GM13976 (cell line): ENCODE measurements around the gene TIAL1.
"Not testable (repeated sequence)": the region's sequence is repeated elsewhere in the genome, so short reads cannot be mapped to it uniquely, and the experiment has no call there.

Source experiments
- DNase-seq: peaks from one replicate; pipeline ENCODE4 v3.0.0; 2012; ENCODE audit warnings: low spot score
- in situ Hi-C: fragments of 300-500 bp; cut with MboI; formaldehyde crosslinking; loops from one replicate; pipeline ENCODE4 v1.12.0; 2022; ENCODE audit warnings: low sequenced_read_pairs, mixed read lengths, inconsistent platforms; ENCODE audit not compliant: unreplicated experiment
- TF ChIP-seq, protein P1 (sequence below): IDR thresholded peaks from 2 replicates; pipeline ENCODE4 v1.5.1; 2012; ENCODE audit warnings: borderline replicate concordance, mild to moderate bottlenecking; ENCODE audit not compliant: insufficient read depth; ENCODE audit errors: extremely low read depth, missing control alignments, control extremely low read depth

Gene TIAL1

DNA sequence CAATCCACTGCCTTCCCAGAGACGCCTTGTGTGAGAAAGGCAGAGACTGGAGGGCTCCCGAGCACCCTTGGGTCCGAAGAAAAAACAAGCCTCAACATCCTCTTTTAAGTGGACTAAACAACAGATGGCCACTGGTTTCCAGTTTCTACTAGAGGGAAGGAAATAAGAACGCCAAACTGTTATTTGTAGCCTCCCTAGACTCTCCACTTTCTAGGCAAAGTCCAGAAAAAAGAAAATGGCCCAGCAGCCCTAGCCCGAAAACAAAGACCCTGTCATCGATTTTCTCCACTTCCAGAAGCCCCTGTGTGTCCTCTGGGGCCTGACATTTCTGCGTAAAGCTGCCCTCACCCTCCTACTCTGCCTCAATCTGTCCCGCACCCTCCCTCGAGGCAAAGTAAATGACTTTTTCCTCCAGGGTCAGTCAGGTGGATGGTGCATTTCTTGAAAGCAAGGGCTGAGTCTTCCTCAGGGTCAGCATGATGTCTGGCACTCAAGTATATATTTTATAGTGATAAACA lies 60.2 kb downstream of the TIAL1 start:
- in situ Hi-C loops: no loop called here
- TF ChIP-seq, protein P1, sequence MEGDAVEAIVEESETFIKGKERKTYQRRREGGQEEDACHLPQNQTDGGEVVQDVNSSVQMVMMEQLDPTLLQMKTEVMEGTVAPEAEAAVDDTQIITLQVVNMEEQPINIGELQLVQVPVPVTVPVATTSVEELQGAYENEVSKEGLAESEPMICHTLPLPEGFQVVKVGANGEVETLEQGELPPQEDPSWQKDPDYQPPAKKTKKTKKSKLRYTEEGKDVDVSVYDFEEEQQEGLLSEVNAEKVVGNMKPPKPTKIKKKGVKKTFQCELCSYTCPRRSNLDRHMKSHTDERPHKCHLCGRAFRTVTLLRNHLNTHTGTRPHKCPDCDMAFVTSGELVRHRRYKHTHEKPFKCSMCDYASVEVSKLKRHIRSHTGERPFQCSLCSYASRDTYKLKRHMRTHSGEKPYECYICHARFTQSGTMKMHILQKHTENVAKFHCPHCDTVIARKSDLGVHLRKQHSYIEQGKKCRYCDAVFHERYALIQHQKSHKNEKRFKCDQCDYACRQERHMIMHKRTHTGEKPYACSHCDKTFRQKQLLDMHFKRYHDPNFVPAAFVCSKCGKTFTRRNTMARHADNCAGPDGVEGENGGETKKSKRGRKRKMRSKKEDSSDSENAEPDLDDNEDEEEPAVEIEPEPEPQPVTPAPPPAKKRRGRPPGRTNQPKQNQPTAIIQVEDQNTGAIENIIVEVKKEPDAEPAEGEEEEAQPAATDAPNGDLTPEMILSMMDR: no peak
- no peak for DNase-seq

DNA sequence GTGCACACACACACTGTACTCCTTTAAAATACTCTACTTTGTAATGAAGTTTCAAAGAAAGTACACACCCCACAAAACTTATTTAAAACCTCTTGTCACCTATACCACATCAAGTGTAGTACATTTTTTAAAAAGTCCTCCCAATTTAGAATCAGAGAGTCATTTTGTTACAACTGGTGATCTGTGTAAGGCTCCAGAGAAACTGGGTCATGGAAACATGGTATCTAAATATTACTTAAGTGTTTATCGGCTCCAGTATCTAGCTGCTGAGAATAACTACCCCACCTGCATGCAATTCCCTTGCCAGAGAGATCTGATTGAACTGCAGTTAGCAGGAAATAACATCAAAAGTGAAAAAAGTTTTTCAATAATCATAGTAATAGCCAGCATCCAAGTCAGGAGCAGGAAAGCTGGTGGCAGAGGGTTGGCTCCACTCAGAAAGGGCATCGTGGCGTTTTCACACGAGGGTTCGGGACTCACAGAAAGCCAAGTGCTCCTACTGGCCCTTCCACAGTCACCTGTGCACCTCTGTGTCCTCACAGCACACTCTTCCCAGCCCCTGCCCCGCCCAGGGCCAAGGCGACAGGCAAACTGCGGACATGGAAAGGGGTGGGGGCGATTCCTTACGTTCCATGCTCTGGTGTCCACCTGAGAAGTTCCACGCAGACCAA lies 60.8 kb downstream of the TIAL1 start:
- TF ChIP-seq, protein P1: no peak
- in situ Hi-C loops: no loop called here
- DNase-seq: no peak

- in situ Hi-C loops: no loop called here
- no peak for DNase-seq
- TF ChIP-seq, protein P1: no peak
Measured at GRCh38 chr10:119535305-119535704, 61.5 kb downstream of the TIAL1 start.

DNA sequence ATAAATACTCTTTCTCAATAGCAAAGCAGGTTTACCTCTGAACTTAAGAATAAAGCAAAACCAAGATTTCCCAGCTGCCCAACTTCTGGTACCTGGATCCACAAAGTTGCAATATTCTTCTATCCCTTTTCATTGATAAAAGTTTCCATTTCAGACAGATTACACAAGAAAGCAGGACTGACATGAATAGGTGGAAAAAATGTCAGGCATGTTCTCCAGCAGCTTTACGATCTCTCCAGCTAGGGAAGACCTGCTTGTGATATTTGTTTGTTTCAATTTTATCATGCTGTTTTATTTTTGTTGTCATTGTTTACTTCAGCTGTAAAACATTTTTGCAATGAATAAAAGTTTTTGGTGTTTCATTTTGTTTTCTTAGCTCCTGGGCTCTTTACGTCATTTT lies 63.3 kb downstream of the TIAL1 start:
- TF ChIP-seq, protein P1: no peak
- in situ Hi-C loops: no loop called here
- DNase-seq: no peak

DNA sequence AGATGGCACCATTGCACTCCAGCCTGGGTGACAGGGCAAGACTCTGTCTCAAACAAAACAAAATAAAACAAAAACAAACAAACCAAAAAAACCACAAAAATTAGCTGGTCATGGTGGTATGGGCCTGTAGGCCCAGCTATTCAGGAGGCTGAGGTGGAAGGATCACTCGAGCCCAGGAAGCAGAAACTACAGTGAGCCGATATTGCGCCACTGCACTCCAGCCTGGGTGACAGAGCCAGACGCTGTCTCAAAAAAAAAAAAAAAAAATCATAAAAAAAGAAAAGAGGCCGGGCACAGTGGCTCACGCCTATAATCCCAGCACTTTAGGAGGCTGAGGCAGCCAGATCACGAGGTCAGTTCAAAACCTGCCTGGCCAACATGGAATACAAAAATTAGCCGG lies 64.0 kb downstream of the TIAL1 start:
- in situ Hi-C loops, DNase-seq: not testable (repeated sequence)

DNA sequence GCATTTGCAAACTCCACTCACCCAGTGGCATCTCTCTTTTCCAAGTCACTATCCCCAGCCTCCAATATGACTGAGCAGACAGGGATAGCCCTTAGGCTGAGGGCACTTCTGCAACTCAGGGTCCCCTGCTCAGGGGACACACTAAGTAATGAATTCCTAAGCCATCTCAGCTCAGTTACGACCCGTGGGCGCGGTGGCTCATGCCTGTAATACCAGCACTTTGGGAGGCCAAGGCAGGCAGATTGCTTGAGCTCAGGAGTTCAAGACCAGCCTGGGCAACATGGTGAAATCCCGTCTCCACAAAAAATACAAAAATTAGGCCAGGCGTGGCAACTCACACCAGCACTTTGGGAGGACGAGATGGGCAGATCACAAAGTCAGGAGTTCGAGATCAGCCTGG lies 64.5 kb downstream of the TIAL1 start:
- in situ Hi-C loops, DNase-seq: not testable (repeated sequence)

DNA sequence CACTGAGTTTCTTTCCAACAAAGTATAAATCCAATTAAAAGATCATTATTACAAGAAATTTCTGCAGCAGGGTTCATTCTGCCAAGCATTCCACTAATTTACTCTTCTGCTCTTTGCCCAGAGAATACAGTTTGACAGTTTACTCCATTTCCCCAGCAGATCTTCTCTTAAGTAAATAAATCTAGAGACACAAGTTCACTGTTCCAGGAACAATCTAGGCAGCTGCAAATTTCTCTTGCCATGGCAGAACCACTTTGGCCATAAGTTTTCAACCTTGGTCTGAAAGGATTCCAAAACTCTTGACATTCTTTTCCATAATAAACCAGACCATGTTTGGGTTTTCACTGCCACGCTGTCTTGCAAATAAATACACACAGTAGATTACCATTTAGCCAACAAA lies 65.7 kb downstream of the TIAL1 start:
- no peak for DNase-seq
- in situ Hi-C loops: no loop called here
- TF ChIP-seq, protein P1: no peak

- in situ Hi-C loops, DNase-seq: not testable (repeated sequence)
Measured at GRCh38 chr10:119528663-119529237, 68.0 kb downstream of the TIAL1 start.
